Esophagus (tissue), 2 donors: ENCODE measurements around the gene PLS1. TPM values are rescaled to one million over a fixed set of nuclear protein-coding genes. Genes with fewer than 3 reads are reported as not detected.

ENCODE experiments used
- polyA plus RNA-seq, 2 donors: library from polyadenylated mRNA; stranded (reverse); fragments of 200-250 nt; gene quantifications; one replicate each; pipeline ENCODE4 v1.2.3, GENCODE V29; 2013
- donor health status: healthy with polysubstance abuse.
- donor health status: Bipolar disorder and iron deficiency.

The PLS1 gene
- polyA plus RNA-seq, 2 donors = 5.9 to 8.0 TPM

Other genes with a start within 250 kb of the PLS1 start
- 1 to 10 TPM; 4.3 to 4.9 TPM for gene XRN1, start 148.4 kb upstream of the PLS1 start, polyA plus RNA-seq
- 10 to 100 TPM in 1 of 2 donors, 1 to 10 TPM in 1; 6.3 to 14.5 TPM for gene ATR, start 17.7 kb upstream of the PLS1 start, polyA plus RNA-seq
- gene TRPC1, start 127.6 kb downstream of the PLS1 start, polyA plus RNA-seq = 1 to 10 TPM; 1.1 to 2.5 TPM